NK-92 (cell line): Measurements from ENCODE around the gene PNMA6F.

Source experiments
- DNase-seq: peaks from one replicate; lab custom pipeline; 2025; ENCODE audit not compliant: unreplicated experiment; lab: John Stamatoyannopoulos, UW

The PNMA6F gene

DNA sequence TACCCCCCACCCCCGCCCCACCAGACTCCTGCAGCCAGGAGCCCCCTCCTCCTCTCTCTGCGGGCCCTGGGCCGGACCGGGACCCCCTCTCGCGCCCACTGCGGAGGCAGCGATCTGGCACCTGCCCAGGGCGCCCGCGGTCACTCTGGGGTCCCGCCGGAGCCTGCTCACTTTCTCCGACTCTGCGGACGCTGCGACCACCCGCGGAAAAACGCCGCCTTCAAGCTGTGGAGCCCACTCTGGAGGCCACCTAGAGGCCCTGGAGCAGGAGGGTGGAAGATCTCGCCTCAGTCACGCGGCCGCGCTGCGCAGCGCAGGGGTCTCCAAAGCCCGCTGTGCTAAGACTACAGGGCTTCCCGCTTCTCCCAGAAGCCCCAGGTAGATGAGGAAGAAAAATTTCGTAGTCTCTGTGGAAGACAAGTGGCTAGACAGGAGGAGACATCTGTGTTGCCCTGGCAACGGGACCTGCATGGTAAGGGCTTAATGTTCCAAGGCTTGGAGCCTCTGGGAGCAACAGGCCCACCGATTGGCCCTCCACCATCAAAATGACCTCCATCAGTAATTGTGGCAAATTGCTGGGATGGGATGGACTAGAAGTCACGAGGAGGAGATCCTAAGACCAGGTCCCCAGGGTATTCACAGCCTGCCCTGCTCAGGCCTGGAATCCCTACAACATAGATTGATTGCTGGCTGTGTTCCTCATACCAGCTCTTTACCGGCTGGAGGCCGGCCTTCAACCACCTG is at the start of gene PNMA6F:
Gene PNMA6F, minus strand, starts transcription at position 387 of the 744 bp plus-strand sequence. CDS start 1,093 bp downstream, outside the sequence.
- no peak for DNase-seq

DNA sequence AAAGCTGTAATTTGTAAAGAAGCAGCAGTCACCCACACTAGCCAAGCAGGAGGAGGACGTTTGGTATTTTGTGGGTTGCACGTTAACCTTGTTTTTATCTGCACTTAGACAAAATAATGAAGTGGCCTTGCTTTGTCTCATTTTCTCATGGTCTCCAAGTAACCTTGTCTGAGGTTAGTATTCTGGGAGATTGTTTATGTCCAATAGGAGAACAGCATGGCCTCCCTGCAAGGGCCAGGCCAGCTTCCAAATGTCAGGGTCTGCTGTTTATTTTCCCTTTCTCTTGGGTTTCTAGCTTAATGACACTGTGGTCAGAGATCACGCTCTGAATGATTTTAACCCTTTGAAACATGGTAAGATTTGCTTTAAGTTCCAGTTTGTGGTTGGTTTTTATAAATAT is 49.7 kb upstream of the PNMA6F start:
- DNase-seq: no peak

DNA sequence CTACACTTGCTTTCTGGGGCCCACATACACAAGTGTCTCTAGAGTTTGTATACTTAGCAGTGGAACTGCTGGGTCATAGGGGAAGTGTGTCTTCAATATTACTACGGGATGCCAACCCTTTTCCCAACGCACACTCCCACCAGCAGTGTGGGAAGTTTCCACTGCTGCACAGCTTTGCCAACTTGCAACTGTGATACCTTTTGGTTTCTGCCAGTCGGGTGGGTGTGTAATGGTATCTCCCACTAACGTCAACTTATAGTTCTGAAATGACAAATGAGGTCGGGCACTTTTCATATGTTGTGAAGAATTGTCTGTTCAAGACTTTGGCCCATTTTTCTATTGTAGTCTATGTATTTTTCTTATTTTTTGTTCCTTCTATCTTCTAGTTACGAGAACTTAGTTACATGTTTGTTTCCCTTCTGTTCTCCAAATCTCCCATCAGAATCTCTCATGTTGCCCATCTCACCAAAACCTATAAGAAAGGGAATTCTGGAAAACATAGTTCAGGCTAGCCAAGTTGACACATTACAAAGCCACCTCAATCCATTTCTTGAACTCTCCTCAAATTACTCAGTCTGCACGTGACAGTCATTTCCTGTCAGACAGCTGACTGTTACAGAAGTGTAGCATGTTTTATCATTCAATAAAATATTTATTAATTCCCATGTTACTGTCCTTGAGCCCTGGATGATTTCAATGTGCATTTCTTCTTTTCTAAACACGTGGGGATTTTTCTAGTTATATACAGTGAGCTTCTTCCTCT is 48.9 kb upstream of the PNMA6F start:
- DNase-seq: no peak

DNA sequence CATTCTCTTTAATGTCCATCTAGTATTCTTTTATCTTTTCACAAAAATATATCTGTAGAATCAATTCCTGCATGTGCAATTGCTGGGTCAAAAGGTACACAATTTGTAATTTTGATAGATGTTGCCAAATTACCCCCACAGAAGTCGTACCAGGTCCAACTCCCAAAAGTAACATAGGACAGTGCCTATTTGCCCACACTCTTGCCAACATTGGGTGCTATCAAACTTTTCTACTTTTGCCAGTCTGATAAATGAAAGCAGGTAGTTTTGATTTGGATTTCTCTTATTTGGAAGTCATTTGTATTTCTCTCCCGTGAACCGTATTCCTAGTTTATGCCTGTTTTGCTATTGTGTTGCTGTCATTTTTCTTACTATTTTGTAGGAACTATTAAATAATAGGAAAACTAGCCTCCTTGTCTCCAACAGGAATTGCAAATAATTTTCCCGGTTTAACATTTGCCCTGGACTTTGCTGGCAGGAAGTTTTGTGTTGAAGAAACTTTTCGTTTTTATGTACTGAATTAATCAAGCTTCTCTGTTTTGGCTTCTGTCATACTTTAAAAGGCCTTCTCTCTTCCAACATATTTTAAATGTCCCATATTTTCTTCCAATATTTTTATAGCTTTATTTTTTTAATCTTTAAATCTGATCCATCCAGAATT is 45.4 kb upstream of the PNMA6F start:
- no peak for DNase-seq

DNA sequence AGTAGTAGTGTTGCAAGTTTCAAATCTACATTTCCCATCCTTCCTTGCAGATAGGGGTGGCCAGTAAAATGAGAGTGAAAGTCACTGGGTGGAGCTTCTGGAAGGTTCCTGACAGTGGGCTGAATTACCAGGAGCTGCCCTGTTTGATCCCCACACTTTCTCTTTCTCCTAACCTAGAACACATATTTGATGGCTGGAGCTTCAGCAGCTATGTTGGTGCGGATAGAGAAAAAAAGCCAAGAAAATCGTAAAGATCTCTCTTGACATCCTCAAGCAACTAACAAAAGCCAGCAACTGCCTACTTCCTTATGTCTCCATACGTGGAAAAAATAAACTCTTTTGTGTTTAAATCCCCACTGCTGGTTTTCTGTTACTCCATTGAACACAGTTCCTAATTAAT is 44.6 kb upstream of the PNMA6F start:
- DNase-seq: no peak

DNA sequence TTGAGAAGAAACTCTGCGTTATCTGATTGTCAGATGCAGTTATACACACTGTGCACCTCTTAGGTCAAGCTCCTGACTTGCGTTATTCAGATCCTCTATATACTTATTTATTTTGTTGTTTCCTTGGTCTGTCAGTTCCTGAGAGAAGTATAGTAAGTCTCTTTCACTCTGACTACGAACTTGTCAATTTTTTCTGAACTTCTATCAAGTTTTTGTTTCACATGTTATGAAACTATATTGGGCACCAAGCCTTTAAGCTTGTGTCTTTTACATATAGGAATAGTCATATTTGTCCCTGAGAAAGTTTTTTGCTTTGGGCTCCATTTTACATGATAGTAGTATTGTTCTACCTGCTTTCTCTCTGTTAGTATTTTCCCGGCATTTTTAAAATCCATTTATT is 44.1 kb upstream of the PNMA6F start:
- no peak for DNase-seq

DNA sequence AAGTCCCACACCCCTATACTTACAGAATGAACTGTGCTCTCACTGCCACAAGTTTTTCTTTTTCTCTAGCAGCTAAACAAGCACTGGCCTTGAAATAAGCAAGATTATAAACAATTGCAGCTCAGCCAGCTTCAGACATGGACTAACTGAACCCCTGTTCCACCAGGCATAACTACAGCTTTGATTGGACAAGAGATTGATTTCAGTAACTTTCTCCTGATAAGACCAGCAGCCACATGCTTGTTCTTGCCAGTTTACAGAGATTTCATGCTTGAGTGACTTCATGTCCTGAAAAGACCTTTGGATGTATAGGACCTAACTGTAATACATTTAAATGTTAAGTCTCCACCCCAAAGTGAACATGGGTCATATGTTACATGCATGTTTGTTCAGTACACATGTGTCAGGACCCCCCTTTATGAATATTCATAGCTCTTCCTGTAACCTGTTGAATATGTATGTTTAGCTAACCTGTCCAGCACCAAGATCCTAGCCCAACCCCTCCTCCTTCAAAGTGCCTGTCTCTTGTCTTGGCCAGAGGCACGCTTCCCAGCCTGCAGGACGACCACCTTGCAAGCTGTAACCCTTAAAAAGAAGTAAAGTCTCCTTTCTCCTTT is 40.3 kb upstream of the PNMA6F start:
- DNase-seq: no peak

DNA sequence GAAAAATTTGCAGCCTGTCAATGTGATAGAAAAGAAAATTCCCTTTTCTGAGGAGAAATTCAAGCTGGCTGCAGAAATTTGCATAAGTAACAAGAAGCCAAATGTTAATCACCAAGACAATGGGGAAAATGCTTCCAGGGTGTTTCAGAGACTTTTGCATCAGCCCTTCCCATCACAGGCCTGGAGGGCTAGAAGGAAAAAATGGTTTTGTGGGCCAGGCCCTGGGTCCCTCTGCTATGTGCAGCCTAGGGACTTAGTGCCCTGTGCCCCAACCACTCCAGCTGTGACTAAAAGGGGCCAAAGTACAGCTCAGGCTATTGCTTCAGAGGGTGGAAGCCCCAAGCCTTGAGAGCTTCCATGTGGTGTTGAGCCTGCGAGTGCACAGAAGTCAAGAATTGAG is 36.3 kb upstream of the PNMA6F start:
- no peak for DNase-seq

DNA sequence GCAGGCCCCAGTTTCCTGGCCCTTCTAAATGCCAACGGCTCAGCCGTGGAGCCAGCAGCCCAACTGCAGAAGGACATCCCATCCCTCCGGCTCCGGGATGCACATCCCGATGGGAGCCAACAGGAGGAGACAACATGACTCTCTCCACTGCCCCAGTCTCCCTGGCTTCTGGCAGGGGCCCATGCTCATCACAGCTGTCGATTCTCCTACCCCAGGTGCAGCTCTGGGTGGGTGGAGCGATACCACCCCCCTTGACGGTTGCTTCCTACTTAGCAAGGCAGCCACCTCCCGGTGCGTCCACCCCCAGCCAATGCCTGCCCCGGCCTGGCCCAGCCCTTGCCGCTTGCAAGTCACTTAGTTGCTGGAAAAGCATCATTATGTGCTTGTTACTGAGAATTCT is 31.8 kb upstream of the PNMA6F start:
- no peak for DNase-seq

DNA sequence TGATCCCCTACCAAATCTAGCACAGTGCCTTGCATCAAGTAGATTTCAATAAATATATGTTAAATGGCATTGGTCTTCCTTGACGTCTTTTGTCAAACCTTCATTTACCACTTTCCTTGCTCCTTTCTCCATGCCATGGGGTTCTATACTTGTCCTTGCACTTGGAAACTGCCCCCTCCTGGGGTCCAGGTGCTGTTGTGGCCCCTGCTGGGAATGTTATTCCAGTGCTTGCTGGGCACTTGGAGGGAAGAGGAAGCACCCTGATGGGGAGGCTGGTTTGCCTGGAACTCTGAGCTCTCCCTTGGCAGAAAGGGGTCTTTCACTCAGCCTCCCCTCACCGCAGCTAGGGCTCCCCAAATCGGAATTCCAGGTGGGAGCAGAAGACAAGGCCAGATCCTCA is 31.3 kb upstream of the PNMA6F start:
- DNase-seq: no peak

DNA sequence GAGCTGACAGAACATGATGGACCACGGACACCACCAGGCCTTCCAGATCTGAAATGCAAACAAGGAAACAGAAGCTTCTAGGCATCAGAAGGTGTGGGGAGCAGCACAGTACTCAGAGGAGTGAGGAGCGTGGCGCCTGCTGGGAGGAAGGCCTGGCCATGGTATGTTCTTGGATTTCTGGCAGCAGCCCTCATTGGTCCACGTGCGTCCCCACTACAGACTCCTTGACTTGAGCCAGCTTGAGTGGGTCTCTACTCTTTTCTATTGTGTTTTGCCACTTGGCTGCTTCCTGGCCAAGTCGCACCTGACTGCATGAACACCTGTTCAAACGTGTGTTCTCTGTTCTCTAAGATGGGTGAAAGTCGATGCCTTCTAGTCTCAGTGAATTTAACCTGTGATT is 30.4 kb upstream of the PNMA6F start:
- DNase-seq: no peak

DNA sequence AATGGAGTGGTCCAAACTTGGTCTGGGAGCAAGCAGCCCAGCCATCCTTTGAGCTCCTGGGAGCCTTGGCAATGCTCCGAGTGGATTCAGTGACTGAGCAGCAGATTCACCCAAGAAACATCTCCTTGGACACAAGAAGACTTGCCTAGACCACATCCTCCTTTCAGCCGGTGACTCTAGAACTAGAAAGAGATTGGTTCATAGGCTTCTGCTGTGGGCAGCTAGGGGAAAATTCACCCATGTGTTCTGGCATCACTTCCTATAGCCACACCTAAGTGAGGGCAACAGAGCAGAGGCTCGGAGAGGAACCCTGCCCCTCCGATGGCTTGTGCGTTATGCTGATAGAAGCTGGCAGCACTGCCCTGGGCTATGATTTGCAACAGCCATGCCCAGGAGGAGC is 28.4 kb upstream of the PNMA6F start:
- no peak for DNase-seq

DNA sequence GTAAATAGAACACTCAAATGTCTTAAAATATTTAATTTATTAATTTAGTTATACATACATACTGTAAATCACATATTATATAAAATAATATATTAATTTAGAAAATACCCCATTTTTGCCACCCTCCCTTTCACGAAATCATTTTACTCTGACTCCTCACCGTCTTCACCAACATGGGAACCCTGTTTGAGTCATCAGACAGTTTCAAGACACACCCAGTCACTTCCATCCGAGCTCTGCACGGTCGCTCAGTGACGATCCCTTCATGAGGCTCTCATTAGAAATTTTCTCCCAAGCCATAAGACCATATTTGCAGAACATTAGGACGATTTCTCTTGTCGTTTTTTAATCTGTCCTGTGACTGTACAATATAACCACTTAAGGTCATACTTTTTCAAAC is 26.9 kb upstream of the PNMA6F start:
- DNase-seq: no peak

DNA sequence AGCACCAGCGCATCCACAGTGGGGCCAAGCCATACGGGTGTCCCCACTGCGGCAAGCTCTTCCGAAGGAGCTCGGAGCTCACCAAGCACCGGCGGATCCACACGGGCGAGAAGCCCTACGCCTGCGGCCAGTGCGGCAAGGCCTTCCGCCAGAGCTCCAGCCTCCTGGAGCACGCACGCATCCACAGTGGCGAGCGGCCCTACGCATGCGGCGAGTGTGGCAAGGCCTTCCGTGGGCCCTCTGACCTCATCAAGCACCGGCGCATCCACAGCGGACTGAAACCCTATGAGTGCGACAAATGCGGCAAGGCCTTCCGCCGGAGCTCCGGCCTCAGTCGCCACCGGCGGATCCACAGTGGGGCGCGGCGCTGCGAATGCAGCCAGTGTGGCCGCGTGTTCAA is 26.0 kb upstream of the PNMA6F start:
- DNase-seq: no peak

DNA sequence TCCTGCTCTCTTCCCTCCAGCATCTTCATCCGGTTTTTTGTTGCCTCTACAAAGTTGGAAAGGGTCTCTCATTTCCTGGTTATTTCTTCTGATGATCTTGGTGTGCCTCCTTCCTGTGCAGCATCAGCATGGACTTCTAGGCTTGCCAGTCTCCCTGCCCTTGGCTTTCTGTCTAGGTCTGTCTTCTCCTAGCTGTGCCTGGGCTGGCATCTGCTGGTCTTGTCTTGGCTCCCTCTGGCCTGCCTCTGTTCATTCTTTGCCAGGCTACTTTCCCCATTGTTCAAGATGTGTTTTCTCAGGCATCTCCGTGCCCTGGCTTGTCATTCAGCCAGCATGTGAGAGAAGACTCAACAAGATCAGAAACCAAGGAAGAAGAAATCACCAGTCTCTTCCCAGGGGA is 22.1 kb upstream of the PNMA6F start:
- DNase-seq: no peak

DNA sequence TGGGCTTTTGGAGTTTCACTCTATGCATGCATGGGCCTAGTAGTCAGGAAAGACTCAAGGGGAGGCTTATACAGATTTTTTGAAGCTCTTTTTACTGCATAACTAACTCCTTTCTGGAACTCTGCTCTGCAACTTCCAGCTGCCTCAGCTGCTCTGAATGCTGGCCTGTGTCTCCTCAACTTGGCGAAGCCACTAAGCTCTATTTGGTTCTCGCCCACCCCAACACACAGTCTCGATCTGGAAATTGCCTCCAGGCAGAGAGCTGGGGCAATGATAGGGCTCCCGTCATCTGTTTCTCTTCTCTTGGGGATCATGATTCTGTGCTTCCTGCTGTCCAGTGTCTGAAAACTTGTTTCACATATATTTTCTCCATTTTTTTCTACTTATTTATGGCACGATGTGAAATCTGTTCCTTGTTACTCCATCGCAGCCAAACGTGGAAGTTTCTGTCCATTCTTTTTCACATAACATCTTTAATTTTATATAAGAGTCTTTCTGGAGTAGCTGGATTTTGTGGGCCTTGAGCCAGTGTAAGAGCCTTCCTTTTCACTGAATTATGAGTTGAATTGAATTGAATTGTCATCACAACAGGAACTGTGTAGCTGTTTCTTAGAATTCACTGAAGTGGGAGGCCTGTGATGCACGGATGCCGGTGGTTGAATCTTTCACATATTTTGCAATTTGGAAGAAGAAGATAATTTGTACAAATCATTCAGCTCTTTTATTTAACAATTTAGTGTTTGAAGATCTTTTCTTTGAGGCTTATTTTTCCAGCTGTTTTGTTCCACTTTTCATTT is 21.4 kb upstream of the PNMA6F start:
- no peak for DNase-seq

DNA sequence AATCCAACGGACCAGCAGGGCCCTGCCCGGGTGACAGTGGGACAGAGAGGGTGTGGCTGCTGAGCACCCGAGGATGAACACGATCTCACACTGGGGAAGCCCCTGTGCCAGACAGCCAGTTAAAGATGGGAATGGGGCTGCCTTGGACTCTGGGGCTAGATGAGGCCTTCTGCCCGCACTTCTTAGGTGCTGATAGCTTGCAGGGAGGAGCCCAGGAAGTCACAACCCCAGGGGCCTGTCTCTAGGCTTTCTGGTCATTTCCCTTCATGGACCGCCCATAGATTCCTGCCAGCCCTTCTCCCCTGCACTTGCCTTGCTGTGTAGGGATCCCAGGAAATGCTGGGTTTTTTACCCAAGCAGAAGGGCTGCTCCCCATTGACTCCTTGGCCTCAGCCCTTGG is 18.5 kb upstream of the PNMA6F start:
- DNase-seq: no peak

DNA sequence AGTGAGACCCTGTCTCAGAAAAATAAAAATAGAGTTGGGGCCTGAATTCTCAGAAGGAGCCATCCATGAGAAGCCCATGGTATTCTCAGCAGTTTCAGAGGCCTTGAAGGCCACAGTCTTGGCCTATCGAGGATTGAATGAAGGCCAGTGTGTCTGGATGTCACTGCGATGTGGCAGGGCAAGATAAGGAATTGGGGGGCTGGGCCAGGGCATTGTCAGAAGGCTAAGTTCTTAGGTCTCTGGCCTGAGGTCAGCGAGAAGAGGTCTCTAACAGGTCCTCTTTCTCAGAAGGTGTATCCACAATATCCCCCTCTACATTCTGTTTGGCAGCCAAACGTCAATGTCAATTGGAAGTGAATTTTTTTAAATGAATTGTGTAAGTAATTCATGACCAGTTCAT is 18.1 kb upstream of the PNMA6F start:
- no peak for DNase-seq

DNA sequence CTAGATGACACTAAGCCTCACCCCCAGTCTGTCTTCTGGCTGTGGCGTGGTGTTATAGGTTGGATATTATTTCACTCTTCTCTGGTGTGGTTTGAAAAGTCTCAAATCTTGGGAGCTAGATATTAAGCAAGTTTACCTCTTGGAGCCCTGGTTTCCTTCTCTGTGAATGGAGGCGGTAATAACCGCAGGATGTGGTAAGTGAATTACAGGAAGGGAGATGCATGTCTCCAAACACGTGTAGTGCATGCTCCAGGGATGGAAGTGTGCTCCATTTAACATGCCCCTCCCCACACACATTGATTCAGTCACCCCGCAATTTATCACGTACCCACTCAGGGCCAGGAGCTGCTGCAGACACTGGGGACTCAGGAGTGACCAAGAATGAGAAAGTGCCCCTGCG is 17.3 kb upstream of the PNMA6F start:
- no peak for DNase-seq

DNA sequence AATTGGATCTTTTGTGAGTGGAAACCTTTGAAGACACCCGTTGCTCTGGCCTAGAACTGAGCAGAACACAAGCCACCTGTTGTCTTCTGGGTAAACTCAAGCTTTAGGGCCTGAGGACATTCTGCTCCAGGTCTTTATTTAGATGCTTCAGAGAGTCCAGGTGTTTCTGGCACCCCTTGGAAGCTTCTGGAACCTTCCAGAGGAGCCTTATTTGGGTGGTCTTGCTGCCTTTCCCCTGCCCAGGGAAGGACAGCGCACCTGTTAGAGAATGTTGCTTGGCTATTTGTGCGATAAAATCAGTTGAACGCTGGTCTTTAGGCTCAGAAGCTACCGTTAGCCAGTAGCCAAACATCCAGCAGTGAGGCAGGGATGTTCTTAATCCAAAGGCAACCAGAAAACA is 15.4 kb upstream of the PNMA6F start:
- no peak for DNase-seq
